DOHH2 (cell line): ENCODE results near the gene GLI3.

Experiments used
- EZH2phosphoT487 ChIP-seq: fragments of 200-600 bp; sonication (generic); IDR thresholded peaks from 2 replicates; pipeline ENCODE4 v1.6.1; 2017; ENCODE audit warnings: borderline replicate concordance, mild to moderate bottlenecking, antibody characterized with exemption, low read length, moderate library complexity, mixed read lengths
- TF ChIP-seq, protein P1 (sequence below): fragments of 200-600 bp; sonication (generic); IDR thresholded peaks from one replicate; pipeline ENCODE4 v1.5.1; 2014; ENCODE audit warnings: antibody characterized with exemption, mild to moderate bottlenecking, low read depth, low read length; ENCODE audit not compliant: poor library complexity, severe bottlenecking

GRCh38 chr7:42189535-42189934 lies 47.5 kb downstream of the GLI3 start:
- TF ChIP-seq, protein P1, sequence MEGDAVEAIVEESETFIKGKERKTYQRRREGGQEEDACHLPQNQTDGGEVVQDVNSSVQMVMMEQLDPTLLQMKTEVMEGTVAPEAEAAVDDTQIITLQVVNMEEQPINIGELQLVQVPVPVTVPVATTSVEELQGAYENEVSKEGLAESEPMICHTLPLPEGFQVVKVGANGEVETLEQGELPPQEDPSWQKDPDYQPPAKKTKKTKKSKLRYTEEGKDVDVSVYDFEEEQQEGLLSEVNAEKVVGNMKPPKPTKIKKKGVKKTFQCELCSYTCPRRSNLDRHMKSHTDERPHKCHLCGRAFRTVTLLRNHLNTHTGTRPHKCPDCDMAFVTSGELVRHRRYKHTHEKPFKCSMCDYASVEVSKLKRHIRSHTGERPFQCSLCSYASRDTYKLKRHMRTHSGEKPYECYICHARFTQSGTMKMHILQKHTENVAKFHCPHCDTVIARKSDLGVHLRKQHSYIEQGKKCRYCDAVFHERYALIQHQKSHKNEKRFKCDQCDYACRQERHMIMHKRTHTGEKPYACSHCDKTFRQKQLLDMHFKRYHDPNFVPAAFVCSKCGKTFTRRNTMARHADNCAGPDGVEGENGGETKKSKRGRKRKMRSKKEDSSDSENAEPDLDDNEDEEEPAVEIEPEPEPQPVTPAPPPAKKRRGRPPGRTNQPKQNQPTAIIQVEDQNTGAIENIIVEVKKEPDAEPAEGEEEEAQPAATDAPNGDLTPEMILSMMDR = no peak
- TF ChIP-seq EZH2phosphoT487 = no peak
